B cell (primary cell): Measurements from ENCODE around the gene PHACTR3. TPM values are rescaled to one million over a fixed set of nuclear protein-coding genes. Genes with fewer than 3 reads are reported as not detected.

ENCODE experiments used
- ATAC-seq: fragments of 200-7000 bp; cut with Tn5 transposase; one replicate; pipeline ENCODE4 v1.10.0; 2021; ENCODE audit warnings: low read depth, mild to moderate bottlenecking, moderate number of reproducible peaks, moderate library complexity
- CTCF ChIA-PET: fragments of 350-600 bp; sonication (Branson Sonifier 250); formaldehyde crosslinking; loops from one replicate; lab custom pipeline; 2021; ENCODE audit warnings: antibody characterized with exemption, inconsistent platforms; lab: Charles Lee
- POLR2A ChIA-PET: fragments of 350-600 bp; sonication (Branson Sonifier 250); formaldehyde crosslinking; loops from one replicate; lab custom pipeline; 2021; ENCODE audit warnings: antibody characterized with exemption; lab: Charles Lee
- DNase-seq: peaks from one replicate; pipeline ENCODE4 v3.0.0; 2013
- H2AFZ ChIP-seq: 2 replicates; pipeline ENCODE4 v1.6.1; 2012; ENCODE audit warnings: mild to moderate bottlenecking, low read depth, low read length; ENCODE audit not compliant: insufficient read depth, poor library complexity, severe bottlenecking
- H3K27ac ChIP-seq, 2 donors: 1 replicate in 1 of 2; 2 replicates in 1 of 2; pipeline ENCODE4 v1.5.1; 2012 to 2013; ENCODE audit warnings: low read length in 2 of 2, mild to moderate bottlenecking in 2 of 2, moderate library complexity in 1 of 2
- H3K27me3 ChIP-seq, 4 experiments: fragments of 200-600 bp in 1 of 4; sonication (generic) in 1 of 4; replicated peaks in 1 of 4; 1 replicate in 2 of 4; 2 replicates in 2 of 4; pipeline versions ENCODE4 v1.6.1 to v1.7.0; 2013 to 2016; ENCODE audit warnings: low read length in 3 of 4, mild to moderate bottlenecking in 2 of 4, mixed read lengths in 1 of 4, moderate library complexity in 1 of 4; ENCODE audit not compliant: insufficient read depth in 4 of 4, control insufficient read depth in 3 of 4; ENCODE audit errors: control extremely low read depth in 1 of 4
- H3K36me3 ChIP-seq, 2 experiments: replicated peaks in 1 of 2; 1 replicate in 1 of 2; 2 replicates in 1 of 2; pipeline versions ENCODE4 v1.6.1 to v1.7.1; 2013; ENCODE audit warnings: low read length in 1 of 2; ENCODE audit not compliant: insufficient read depth in 2 of 2, control insufficient read depth in 1 of 2; ENCODE audit errors: control extremely low read depth in 1 of 2, extremely low read depth in 1 of 2
- H3K4me1 ChIP-seq, 2 donors: fragments of 200-600 bp in 1 of 2; sonication (generic) in 1 of 2; 1 replicate in 1 of 2; 2 replicates in 1 of 2; pipeline versions ENCODE4 v1.5.1 to v1.6.1; 2013 to 2017; ENCODE audit warnings: low read length in 2 of 2; ENCODE audit not compliant: control insufficient read depth in 2 of 2, insufficient read depth in 2 of 2
- H3K4me2 ChIP-seq: replicated peaks from 2 replicates; pipeline ENCODE3; 2012; ENCODE audit warnings: mild to moderate bottlenecking, low read depth, low read length; ENCODE audit not compliant: poor library complexity, severe bottlenecking
- H3K4me3 ChIP-seq, 5 experiments: fragments of 200-600 bp in 1 of 5; sonication (generic) in 1 of 5; 1 replicate in 3 of 5; 2 replicates in 2 of 5; pipeline versions ENCODE4 v1.5.1 to v1.7.0; 2011 to 2016; ENCODE audit warnings: low read length in 4 of 5, mild to moderate bottlenecking in 4 of 5, low read depth in 2 of 5, control low read depth in 1 of 5, moderate library complexity in 1 of 5; ENCODE audit not compliant: insufficient read depth in 1 of 5; ENCODE audit errors: control extremely low read depth in 1 of 5, extremely low read depth in 1 of 5
- H3K79me2 ChIP-seq: fragments of 200-600 bp; sonication (generic); one replicate; pipeline ENCODE4 v1.6.0; 2016; ENCODE audit warnings: low read length; ENCODE audit not compliant: control insufficient read depth, insufficient read depth
- H3K9ac ChIP-seq: fragments of 200-600 bp; sonication (generic); 2 replicates; pipeline ENCODE4 v1.6.1; 2017; ENCODE audit warnings: mild to moderate bottlenecking, low read length, moderate library complexity
- H3K9me3 ChIP-seq, 3 donors: one replicate each; pipeline versions ENCODE4 v1.6.1 to v1.7.1; 2013; ENCODE audit warnings: low read length in 2 of 3; ENCODE audit not compliant: control insufficient read depth in 2 of 3, insufficient read depth in 1 of 3; ENCODE audit errors: control extremely low read depth in 1 of 3
- H4K20me1 ChIP-seq: 2 replicates; pipeline ENCODE4 v1.6.0; 2012; ENCODE audit warnings: mild to moderate bottlenecking, low read length; ENCODE audit not compliant: insufficient read depth, control insufficient read depth, poor library complexity, severe bottlenecking
- H3K27ac Mint-ChIP-seq: one replicate; pipeline ENCODE4 v1.8.0; 2021; ENCODE audit warnings: mixed read lengths
- H3K27me3 Mint-ChIP-seq: one replicate; pipeline ENCODE4 v1.8.0; 2021; ENCODE audit warnings: mixed read lengths
- H3K4me1 Mint-ChIP-seq: one replicate; pipeline ENCODE4 v1.8.0; 2021; ENCODE audit warnings: mixed read lengths
- H3K4me3 Mint-ChIP-seq: one replicate; pipeline ENCODE4 v1.8.0; 2021; ENCODE audit warnings: mixed read lengths
- H3K9me3 Mint-ChIP-seq: one replicate; pipeline ENCODE4 v1.8.0; 2022; ENCODE audit warnings: mixed read lengths; ENCODE audit not compliant: insufficient read depth
- EZH2 ChIP-seq: IDR thresholded peaks from 2 replicates; pipeline ENCODE4 v1.6.1; 2012; ENCODE audit warnings: borderline replicate concordance, low read depth, mild to moderate bottlenecking, moderate library complexity, low read length; ENCODE audit not compliant: insufficient read depth, poor library complexity, severe bottlenecking
- WGBS: methylation state at CpG from one replicate; pipeline ENCODE4 v1.1.5; 2013; ENCODE audit warnings: missing lambda C conversion rate; ENCODE audit not compliant: insufficient coverage; 5-methylcytosine and 5-hydroxymethylcytosine counted together
- intact Hi-C: fragments of 100-400 bp; cut with micrococcal nuclease; formaldehyde crosslinking; loops from one replicate; pipeline ENCODE4 v1.10.0; 2022
- polyA plus RNA-seq: library from polyadenylated mRNA; depleted of rRNA; stranded (reverse); fragments of >200 nt; gene quantifications from 2 replicates; pipeline ENCODE4 v1.2.3, GENCODE V29; 2012
- total RNA-seq, 2 donors: library from RNA; stranded (reverse); fragments of 120-200 nt in 1 of 2; gene quantifications; 1 replicate in 1 of 2; 2 replicates in 1 of 2; pipeline versions ENCODE4 v1.2.3 to v1.2.4, GENCODE V29; 2013 to 2022
- TF ChIP-seq, protein P1 (sequence below): fragments of 200-600 bp; IDR thresholded peaks from one replicate; pipeline ENCODE4 v1.8.0; 2022; ENCODE audit warnings: antibody characterized with exemption, mild to moderate bottlenecking

Gene PHACTR3
- total and polyA plus RNA-seq, 2 donors (not counting 1 experiment from before 2014, with no cell fraction given): not detected

- ATAC-seq: no peak
These were observed 190.2 kb downstream of the PHACTR3 start for GRCh38 chr20:59794555-59794954.

GRCh38 chr20:59800309-59800708 lies 196.0 kb downstream of the PHACTR3 start:
- intact Hi-C loops: no loop called here
- no CpG with 5 or more reads among the region's 1 CpG for WGBS
- H3K9me3 Mint-ChIP-seq: peaks cover 19% of the 10 kb centered on the region

More at GRCh38 chr20:59794555-59794954, 190.2 kb downstream of the PHACTR3 start:
- H3K79me2 ChIP-seq: no peaks in the 10 kb centered on the region
- WGBS: no CpG with 5 or more reads among the region's 2 CpGs
- no peak overlapping the region for H3K27ac Mint-ChIP-seq
- H3K27ac ChIP-seq: no peak overlapping the region
- H2AFZ ChIP-seq: no peak overlapping the region
- peaks cover 8% of the 10 kb centered on the region for H3K27me3 Mint-ChIP-seq
- TF ChIP-seq, protein P1, sequence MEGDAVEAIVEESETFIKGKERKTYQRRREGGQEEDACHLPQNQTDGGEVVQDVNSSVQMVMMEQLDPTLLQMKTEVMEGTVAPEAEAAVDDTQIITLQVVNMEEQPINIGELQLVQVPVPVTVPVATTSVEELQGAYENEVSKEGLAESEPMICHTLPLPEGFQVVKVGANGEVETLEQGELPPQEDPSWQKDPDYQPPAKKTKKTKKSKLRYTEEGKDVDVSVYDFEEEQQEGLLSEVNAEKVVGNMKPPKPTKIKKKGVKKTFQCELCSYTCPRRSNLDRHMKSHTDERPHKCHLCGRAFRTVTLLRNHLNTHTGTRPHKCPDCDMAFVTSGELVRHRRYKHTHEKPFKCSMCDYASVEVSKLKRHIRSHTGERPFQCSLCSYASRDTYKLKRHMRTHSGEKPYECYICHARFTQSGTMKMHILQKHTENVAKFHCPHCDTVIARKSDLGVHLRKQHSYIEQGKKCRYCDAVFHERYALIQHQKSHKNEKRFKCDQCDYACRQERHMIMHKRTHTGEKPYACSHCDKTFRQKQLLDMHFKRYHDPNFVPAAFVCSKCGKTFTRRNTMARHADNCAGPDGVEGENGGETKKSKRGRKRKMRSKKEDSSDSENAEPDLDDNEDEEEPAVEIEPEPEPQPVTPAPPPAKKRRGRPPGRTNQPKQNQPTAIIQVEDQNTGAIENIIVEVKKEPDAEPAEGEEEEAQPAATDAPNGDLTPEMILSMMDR: no peak
- no peak for TF ChIP-seq EZH2
- intact Hi-C loops: no loop called here
- POLR2A ChIA-PET: no interaction called here
- no peak overlapping the region for H3K4me3 Mint-ChIP-seq
- no peaks in the 10 kb centered on the region for H3K4me1 ChIP-seq
- no peak overlapping the region for H3K9ac ChIP-seq
- peaks cover 2 to 9% (median 5%) of the 10 kb centered on the region in 3 donors for H3K9me3 ChIP-seq
- no peak overlapping the region for H3K4me2 ChIP-seq
- H3K36me3 ChIP-seq: no peaks in the 10 kb centered on the region
- H3K27me3 ChIP-seq: peaks cover 0 to 2% (median 0%) of the 10 kb centered on the region in 4 experiments
- CTCF ChIA-PET: no interaction called here
- no peak for DNase-seq
- no peaks in the 10 kb centered on the region for H4K20me1 ChIP-seq
- H3K4me3 ChIP-seq: no peak overlapping the region
- H3K9me3 Mint-ChIP-seq: peaks cover 21% of the 10 kb centered on the region
- no peaks in the 10 kb centered on the region for H3K4me1 Mint-ChIP-seq

More at GRCh38 chr20:59800309-59800708, 196.0 kb downstream of the PHACTR3 start:
- no peaks in the 10 kb centered on the region for H3K27me3 ChIP-seq
- no peak for TF ChIP-seq EZH2
- TF ChIP-seq, protein P1: no peak
- no peak overlapping the region for H2AFZ ChIP-seq
- peaks cover 2 to 10% (median 6%) of the 10 kb centered on the region in 3 donors for H3K9me3 ChIP-seq
- no peak overlapping the region for H3K4me3 ChIP-seq
- POLR2A ChIA-PET: no interaction called here
- H3K4me2 ChIP-seq: no peak overlapping the region
- H3K27ac ChIP-seq: no peak overlapping the region
- H3K36me3 ChIP-seq: no peaks in the 10 kb centered on the region
- H3K4me1 Mint-ChIP-seq: no peaks in the 10 kb centered on the region
- H3K79me2 ChIP-seq: no peaks in the 10 kb centered on the region
- H3K4me3 Mint-ChIP-seq: no peak overlapping the region
- no peak overlapping the region for H3K9ac ChIP-seq
- ATAC-seq (no peak), DNase-seq (no peak)
- no peaks in the 10 kb centered on the region for H4K20me1 ChIP-seq
- CTCF ChIA-PET: no interaction called here
- no peaks in the 10 kb centered on the region for H3K4me1 ChIP-seq
- H3K27ac Mint-ChIP-seq: no peak overlapping the region
- peaks cover 9% of the 10 kb centered on the region for H3K27me3 Mint-ChIP-seq
